Ramos (cell line): ENCODE results near the gene NCAM1.

Source experiments
- in situ Hi-C: fragments of 300-500 bp; cut with MboI; formaldehyde crosslinking; loops from one replicate; pipeline ENCODE4 v1.14.3; 2022; ENCODE audit warnings: low sequenced_read_pairs; ENCODE audit not compliant: unreplicated experiment

Gene NCAM1

GRCh38 chr11:113317339-113317738 is 356.1 kb downstream of the NCAM1 start:
- in situ Hi-C loops, result loop anchor here (25.0 kb wide), 1 partner anchor 945 kb away; no protein-coding TSS in a partner anchor

GRCh38 chr11:113319085-113319484 is 357.9 kb downstream of the NCAM1 start:
- in situ Hi-C loops, result loop anchor here (25.0 kb wide), 1 partner anchor 943 kb away; no protein-coding TSS in a partner anchor

GRCh38 chr11:113322158-113322557 is 360.9 kb downstream of the NCAM1 start:
- in situ Hi-C loops, result loop anchor here (25.0 kb wide), 1 partner anchor 940 kb away; no protein-coding TSS in a partner anchor

- in situ Hi-C loops, result loop anchor here (25.0 kb wide), 1 partner anchor 938 kb away; no protein-coding TSS in a partner anchor
Measured at GRCh38 chr11:113324250-113324649, 363.0 kb downstream of the NCAM1 start.
